KOPT-K1 (cell line): ENCODE data around the gene ACY1.

Experiments
- H3K27ac ChIP-seq: fragments of 200-600 bp; sonication (generic); 2 replicates; pipeline ENCODE4 v1.5.1; 2016; ENCODE audit warnings: antibody characterized with exemption, mild to moderate bottlenecking, low read depth, low read length; ENCODE audit not compliant: poor library complexity, severe bottlenecking
- H3K36me3 ChIP-seq: fragments of 200-600 bp; sonication (generic); 2 replicates; pipeline ENCODE4 v1.5.1; 2017; ENCODE audit warnings: antibody characterized with exemption, mild to moderate bottlenecking, low read length, moderate library complexity; ENCODE audit not compliant: insufficient read depth
- H3K9me3 ChIP-seq: fragments of 200-600 bp; sonication (generic); 2 replicates; pipeline ENCODE4 v1.5.1; 2017; ENCODE audit warnings: antibody characterized with exemption, low read length, mild to moderate bottlenecking; ENCODE audit not compliant: insufficient read depth, poor library complexity, severe bottlenecking

The ACY1 gene

DNA sequence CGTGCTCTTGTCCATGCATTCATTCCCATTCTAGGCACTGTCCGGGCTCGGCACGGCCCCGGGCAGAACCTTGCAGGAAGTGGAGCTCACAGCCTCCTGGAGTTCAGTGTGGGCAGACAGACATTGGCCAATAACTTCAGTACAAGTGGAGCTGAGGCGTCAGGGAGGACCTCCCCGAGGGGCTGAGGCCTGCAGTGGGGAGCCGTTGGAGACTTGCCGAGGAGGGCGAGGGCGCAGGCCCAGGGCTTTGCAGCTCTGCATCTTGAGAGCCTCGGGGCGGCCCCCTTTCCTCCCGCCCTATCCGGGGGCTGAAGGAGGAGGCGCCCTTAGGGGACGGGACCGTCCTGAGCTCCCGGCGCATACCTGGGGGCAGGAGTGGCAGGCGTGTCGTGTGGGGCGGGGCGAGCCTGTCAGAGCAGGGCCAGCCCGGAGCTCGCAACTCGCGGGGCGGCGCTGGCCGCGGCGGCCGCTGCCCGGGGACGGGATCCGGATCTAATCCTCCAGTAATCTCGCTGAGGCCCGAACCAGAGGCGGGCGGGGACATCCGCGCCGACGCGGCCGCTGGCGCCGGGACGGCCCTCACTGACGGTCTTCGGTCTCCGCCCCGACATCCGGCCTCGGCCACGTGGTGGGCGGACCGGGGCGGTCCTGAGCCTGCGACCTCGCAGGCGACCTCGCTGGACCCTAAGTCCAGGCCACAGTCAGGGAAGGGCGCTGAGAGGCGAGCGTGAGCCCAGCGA is at the start of gene ACY1:
TSS of gene ACY1 (plus strand) at position 698 of the 740 bp plus-strand sequence. CDS start 530 bp downstream, outside the sequence.
- H3K27ac ChIP-seq = peak within 1 kb of the TSS; percentile 63
- H3K36me3 ChIP-seq = no peaks in the 10 kb centered on the region
- H3K9me3 ChIP-seq = no peaks in the 10 kb centered on the region

DNA sequence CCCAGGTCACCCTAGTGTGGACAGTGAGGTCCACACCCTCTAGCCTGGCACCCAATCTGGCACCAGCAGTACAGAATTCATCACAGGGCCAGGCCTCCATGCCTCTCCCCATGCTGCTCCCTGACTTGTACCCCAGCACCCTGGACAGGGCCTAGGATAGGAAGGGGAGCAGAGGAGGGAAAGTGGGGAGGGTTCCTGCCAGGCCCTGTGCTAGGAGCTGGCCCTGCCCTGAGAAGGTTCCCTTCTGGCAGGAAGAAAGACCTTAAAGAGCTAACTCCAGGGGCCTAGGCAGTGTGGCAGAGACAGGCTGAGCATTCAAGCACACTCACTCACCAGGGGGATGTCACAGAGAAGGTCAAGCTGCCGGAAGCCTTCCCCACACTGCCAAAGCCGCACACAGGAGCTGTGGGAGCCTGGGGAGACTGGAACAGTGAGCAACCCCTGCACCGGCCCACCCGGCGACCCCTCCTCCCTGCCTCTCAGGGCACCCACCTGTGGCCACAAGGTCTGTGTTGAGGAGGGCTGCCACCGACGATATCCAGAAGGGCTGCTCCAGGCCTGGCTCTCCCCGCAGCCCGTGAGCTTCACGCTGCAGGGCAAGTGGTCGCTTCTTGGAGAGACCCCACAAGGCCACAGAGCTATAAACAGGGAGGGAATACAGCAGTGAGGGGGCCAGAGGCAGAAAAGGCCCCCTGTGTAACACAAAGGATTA is 49.0 kb upstream of the ACY1 start:
- Histone ChIP-seq H3K27ac (no peak overlapping the region), H3K36me3 (peaks cover 82% of the 10 kb centered on the region), H3K9me3 (no peaks in the 10 kb centered on the region)

DNA sequence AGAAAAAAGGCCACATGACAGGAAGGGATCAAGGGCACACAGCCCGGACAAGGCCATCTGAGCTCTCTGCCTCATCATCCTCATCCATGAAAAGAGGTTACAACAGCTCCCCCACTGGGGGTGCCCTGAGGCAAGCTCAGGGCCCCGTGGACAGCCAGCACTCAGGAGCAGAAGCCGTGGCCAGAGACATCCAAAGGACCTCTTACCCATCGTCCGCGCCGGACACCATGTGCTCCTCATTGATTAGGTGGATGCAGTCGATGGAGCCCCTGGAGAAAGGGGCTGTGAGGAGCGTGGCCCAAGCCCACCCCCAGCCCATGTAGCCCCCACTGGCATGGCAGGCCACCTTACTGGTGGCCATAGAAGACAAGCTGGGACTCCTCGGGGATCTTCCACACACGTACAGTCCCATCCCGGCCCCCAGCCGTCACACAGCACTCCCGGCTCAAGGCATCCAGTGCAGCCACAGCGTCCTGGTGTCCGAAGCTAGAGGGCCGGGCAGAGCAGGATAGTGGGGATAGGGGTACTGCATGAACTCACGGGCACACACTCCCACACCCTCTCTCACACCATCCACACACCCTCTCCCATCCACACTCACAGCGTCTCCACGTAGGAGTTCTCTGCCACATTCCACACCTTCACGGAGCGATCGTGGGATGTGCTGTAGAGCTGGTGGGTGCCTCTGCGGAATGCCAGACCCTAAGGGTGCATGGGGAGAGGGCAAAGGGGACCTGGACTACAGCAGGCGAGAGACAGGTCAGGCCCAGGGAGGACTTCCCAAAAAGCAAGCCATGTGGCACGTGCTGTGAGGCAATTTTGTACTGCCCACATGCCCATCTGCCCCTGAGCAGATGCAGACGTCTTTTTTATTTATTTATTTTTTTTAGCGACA is 48.1 kb upstream of the ACY1 start:
- Histone ChIP-seq H3K9me3 (no peaks in the 10 kb centered on the region), H3K36me3 (peaks cover 92% of the 10 kb centered on the region), H3K27ac (no peak overlapping the region)

DNA sequence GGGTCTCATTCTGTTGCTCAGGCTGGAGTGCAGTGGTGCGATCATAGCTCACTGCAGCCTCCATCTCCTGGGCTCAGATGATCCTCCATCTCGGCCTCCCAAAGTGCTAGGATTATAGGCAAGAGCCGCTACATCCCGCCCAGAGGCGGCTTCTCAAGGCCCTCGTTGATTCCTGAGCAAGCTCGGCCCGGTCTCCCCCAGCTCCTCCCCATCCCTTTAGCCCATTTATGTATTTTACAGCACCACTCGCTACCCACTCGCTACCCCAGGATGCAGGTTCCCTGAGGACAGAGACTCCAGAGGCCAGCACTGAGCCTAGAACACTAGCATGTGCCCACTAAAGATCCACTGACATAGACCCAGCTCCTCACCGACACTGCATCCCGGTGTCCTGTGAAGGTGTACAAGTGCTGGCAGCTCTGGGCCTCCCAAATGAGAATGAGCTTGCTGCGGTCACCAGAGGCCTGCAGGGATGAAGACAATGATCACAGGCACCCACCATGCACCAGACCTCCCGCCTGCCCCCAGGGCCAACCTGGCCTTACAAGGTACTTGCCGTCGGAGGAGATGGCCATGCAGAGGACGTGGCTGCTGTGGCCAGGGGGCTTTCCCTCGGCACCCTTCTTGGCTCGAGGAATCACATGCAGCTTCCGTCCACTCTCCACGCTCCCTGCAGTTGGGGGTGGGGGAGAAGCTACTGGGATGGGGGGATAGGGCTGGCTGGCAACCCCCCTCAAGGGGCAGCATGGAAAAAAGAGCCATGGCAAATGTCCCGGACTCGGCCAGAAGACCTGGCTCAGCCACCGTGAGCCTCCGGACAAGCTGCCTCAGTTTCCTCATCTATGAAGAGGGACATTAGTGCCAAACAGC is 47.2 kb upstream of the ACY1 start:
- H3K27ac ChIP-seq = no peak overlapping the region
- H3K9me3 ChIP-seq = no peaks in the 10 kb centered on the region
- peaks cover 90% of the 10 kb centered on the region for H3K36me3 ChIP-seq

DNA sequence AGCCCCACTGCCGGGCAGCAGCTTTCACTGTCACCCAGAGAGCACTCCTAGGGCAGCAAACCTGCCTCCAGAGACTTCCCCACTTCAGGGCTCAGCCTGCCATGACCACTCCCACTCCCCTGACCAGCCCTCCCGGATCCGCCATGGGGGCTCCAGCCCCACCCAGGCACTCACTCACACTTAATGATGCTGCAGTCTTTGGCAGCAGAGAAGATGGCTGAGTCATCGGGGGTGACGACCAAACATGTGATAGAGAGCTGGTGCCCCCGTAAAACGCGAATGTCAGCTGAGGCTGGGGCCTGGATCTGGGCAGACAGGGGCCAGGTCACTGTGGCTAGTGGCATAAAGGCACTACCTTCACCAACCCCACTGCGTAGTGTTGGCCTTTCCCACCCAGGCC is 46.3 kb upstream of the ACY1 start:
- H3K9me3 ChIP-seq = no peaks in the 10 kb centered on the region
- peak overlapping the region; percentile 40 for H3K27ac ChIP-seq
- peaks cover 81% of the 10 kb centered on the region for H3K36me3 ChIP-seq

DNA sequence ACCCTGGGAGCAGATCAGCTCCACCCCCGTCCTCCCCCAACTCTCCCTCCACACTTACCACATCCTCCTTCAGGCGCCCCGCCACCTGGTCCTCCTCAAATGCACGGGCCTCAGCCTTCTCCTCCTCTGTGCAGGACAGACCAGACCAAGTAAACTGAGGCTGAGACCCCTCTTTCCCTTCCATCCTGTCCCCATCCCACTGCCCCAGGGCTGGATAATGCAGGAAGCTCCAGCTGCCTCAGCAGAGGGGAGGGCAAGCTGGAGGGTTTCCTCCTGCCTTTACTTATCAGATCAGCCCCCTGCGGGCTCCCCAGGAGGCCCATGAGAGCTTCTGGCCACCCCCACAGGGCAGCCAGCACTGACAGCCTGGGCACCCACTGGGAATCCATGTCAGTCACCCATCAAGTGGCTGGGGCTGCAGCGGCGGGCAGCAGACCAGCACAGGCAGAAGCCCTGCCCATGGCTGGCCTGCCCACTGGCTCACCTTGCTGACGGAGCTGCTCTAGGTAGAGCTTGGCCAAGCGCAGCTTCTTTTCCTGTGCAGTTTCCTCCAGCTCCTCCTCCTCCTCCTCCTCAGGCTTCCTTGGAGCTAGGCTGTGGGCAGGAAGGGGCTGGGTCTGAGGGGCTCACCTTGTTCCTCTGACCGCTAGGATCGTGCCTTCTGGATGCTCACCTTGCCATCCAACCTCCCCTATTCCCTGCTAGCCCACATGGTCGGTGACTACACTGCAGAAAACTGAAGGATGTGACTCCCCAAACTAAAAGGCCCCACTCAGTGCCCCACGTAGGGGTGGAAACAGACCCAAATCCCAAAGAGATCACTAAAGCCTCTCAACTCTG is 45.5 kb upstream of the ACY1 start:
- Histone ChIP-seq H3K9me3 (no peaks in the 10 kb centered on the region), H3K27ac (peak overlapping the region; percentile 40), H3K36me3 (peaks cover 75% of the 10 kb centered on the region)

DNA sequence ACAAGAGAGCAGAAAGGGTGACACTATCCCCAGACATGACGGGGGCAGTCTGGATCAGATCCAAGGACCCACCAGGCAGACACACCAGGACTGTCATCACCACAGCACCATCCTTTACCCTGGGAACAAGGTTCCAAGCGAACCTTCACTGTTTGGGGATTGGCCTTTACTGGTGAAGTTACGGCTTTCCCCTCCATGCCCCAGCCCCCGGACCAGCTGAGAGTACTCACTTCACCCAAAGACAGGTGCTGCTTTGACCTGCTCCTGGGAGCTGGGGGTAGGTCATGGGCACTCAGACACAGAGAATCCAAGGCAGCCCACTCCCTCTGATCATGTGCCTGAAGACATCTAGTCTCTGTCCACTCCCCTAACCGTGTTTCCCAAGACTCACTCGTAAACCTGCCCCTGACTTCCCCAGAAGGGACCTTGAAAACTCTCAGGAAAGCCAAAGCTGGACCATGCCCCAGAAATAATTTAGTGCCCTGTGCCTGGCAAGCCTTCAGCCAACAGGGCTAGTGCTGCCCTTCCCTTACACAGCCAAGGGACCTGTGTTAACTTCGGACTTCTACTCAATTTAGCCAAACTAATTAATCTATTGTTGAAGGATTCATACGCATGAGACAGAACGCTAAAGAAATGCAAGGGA is 44.4 kb upstream of the ACY1 start:
- no peak overlapping the region for H3K27ac ChIP-seq
- no peaks in the 10 kb centered on the region for H3K9me3 ChIP-seq
- peaks cover 65% of the 10 kb centered on the region for H3K36me3 ChIP-seq

DNA sequence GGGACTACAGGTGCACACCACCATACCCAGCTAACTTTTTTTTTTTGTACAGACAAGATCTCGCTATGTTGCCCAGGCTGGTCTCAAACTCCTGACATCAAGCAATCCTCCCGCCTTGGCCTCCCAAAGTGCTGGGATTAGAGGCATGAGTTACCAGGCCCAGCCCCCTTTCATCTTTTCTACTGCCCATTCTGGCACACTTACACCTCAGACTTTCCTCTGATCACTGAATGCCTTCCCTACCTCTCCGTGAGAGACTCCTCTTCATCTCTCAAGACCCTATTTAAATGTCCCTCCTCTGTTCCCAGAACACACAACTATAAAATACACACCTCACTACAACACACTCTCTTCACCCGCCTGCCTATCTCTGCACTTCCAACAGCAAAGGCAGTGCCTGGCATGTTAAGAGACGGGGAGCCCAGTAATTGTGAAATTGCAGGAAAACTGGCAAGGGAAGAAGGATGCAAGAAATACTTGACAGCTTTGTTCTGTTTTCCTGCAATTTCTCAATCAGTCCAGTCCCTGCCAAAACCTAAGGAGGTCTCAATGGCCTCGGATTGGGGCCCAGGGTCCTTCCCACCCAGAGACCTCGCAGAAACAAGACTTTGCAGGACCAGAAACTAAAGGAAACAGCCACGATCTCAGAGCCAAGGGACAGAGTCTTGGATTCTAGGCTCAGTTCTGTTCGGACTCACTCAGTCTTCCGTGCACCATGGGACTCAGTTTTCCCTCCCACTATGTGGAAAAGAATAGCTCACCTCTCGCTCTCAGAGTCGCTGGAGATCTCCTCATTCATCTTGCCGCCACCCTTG is 42.5 kb upstream of the ACY1 start:
- Histone ChIP-seq H3K9me3 (no peaks in the 10 kb centered on the region), H3K27ac (peak overlapping the region; percentile 57)

DNA sequence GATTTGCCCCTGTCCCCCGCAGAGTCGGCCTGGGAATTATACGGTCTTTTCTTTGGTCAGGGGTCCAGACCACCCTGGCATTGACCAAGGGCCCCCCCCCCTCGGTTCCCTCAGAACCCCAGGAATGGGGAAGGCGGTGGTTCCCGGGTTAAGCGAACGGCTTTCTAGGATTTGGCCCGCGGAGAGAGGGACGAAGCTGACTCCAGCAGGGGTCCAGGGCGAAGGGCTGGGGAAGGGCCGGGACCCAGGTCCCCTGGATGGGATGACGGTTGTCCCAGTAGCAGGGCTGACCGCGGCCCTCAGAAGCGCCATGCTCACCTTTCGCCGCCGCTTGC is 41.9 kb upstream of the ACY1 start:
- Histone ChIP-seq H3K9me3 (no peaks in the 10 kb centered on the region), H3K27ac (peak overlapping the region; percentile 57), H3K36me3 (peaks cover 46% of the 10 kb centered on the region)

More for the DNA sequence above, 42.5 kb upstream of the ACY1 start:
- H3K36me3 ChIP-seq = peaks cover 49% of the 10 kb centered on the region

DNA sequence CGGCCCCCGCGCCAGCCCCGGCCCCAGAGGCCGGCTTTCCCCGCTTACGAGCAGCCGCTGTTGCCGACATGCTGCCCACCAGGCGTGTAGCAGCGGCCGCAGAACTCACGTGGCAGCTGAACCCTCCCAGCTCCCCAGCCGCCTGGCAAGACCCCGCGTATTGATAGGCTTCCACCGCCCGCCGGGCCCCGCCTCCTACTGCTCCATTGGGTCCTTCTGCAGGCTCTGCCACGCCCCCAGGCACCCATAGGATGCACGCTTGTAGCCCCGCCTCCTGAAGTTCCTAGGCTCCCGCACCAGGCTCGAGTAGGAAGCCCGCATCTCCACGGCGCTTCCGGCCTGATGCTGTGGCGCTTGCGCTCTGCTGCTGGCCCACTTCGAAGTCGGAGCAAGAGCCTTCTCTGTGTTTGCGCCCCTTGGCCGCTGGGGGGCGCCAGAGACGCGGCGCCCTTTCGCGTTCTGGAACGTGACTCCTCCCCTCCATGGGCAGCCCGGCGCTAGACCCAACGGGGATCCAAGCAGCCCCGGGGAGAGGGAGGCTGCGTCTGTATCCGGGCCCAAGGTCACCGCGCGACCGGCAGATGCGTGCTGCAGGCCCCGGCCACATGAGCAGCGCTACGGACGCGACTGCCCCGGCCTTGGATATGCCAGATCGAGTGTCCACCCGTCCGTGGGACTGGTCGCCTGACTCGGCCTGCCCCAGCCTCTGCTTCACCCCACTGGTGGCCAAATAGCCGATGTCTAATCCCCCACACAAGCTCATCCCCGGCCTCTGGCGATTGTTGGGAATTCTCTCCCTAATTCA is 41.3 kb upstream of the ACY1 start, which contains the start of the genes PARP3 and RRP9:
TSS of gene PARP3 (plus strand) at position 566 of the 805 bp plus-strand sequence. CDS start 993 bp downstream, outside the sequence.
TSS of gene RRP9 (minus strand) at position 107 of the 805 bp plus-strand sequence. CDS start at position 70, 37 bp downstream.
- Histone ChIP-seq H3K9me3 (no peaks in the 10 kb centered on the region), H3K36me3 (peaks cover 40% of the 10 kb centered on the region), H3K27ac (peak within 1 kb of the TSS; percentile 86)

DNA sequence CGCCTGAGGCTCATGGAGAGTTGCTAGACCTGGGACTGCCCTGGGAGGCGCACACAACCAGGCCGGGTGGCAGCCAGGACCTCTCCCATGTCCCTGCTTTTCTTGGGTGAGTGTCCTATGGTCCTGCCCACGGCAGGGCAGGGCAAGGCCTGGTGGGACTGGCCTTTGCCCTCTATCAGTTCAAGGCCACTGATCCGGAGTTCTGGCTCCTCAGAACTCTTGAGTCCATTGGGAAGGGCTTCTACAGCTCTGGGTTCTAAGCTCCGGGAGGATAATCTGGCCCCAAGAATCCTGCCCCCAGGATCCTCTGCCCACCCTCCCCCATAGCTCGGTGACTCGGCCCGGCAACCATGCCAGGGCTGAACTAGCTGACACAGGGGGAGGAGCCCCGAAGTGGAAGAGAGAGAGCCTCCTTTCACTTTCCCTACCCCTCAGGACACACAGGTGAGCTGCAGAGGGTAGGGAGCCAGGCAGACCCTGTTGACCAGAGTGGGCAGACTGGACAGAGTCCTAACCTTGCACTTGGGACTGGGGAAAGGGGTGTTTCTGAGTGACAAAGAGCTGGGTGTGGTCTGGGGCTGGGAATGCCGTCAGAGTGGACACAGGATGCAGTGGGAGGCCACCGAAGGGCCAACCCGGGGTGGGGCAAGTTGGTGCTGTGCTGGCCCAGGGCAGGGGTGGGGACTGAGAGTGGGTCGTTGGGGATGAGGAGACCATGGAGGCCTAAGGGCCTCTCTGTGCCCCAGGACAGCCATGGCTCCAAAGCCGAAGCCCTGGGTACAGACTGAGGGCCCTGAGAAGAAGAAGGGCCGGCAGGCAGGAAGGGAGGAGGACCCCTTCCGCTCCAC is 40.5 kb upstream of the ACY1 start:
- peaks cover 32% of the 10 kb centered on the region for H3K36me3 ChIP-seq
- peak overlapping the region; percentile 86 for H3K27ac ChIP-seq
- H3K9me3 ChIP-seq = no peaks in the 10 kb centered on the region
